NT2/D1 (cell line): Measurements from ENCODE around the gene LMBRD2.

ENCODE experiments used
- DNase-seq: peaks from one replicate; pipeline ENCODE4 v3.0.0-alpha.2; 2011; ENCODE audit warnings: low read depth, low spot score
- H3K27me3 ChIP-seq: 2 replicates; pipeline ENCODE4 v1.6.0; 2011; ENCODE audit warnings: mild to moderate bottlenecking; ENCODE audit not compliant: insufficient read length, insufficient read depth
- H3K36me3 ChIP-seq: 2 replicates; pipeline ENCODE4 v1.6.1; 2011; ENCODE audit warnings: mild to moderate bottlenecking, low read length, mixed read lengths; ENCODE audit not compliant: insufficient read depth, insufficient read length
- H3K4me1 ChIP-seq: 2 replicates; pipeline ENCODE4 v1.5.1; 2011; ENCODE audit not compliant: insufficient read depth, insufficient read length
- H3K4me3 ChIP-seq: 2 replicates; pipeline ENCODE4 v1.5.1; 2011; ENCODE audit warnings: low read depth; ENCODE audit not compliant: insufficient read length
- H3K9ac ChIP-seq: 2 replicates; pipeline ENCODE4 v1.6.0; 2011; ENCODE audit warnings: low read depth; ENCODE audit not compliant: insufficient read length
- H3K9me3 ChIP-seq: 2 replicates; pipeline ENCODE4 v1.5.1; 2011; ENCODE audit warnings: mild to moderate bottlenecking, low read length; ENCODE audit not compliant: insufficient read depth
- SUZ12 ChIP-seq: IDR thresholded peaks from 2 replicates; pipeline ENCODE4 v1.6.1; 2011; ENCODE audit not compliant: insufficient read length, insufficient read depth; ENCODE audit errors: extremely low read depth
- YY1 ChIP-seq: IDR thresholded peaks from 2 replicates; pipeline ENCODE4 v1.6.1; 2011; ENCODE audit not compliant: insufficient read length, insufficient read depth
- ZNF274 ChIP-seq: IDR thresholded peaks from 2 replicates; pipeline ENCODE4 v1.6.1; 2011; ENCODE audit warnings: mild to moderate bottlenecking, low read depth, low read length

The LMBRD2 gene

GRCh38 chr5:36070687-36071571 is 80.8 kb downstream of the LMBRD2 start:
- no peak overlapping the region for H3K4me3 ChIP-seq

GRCh38 chr5:36068751-36069281 is 82.9 kb downstream of the LMBRD2 start:
- Histone ChIP-seq H3K4me1 (no peaks in the 10 kb centered on the region), H3K9me3 (no peaks in the 10 kb centered on the region), H3K9ac (no peak overlapping the region), H3K36me3 (no peaks in the 10 kb centered on the region), H3K4me3 (no peak overlapping the region), H3K27me3 (no peaks in the 10 kb centered on the region)
- TF ChIP-seq ZNF274, result no peak
- no peak for TF ChIP-seq YY1
- no peak for DNase-seq

More at GRCh38 chr5:36070687-36071571, 80.8 kb downstream of the LMBRD2 start:
- TF ChIP-seq ZNF274 (no peak), SUZ12 (no peak), YY1 (no peak)
- Histone ChIP-seq H3K9ac (no peak overlapping the region), H3K9me3 (no peaks in the 10 kb centered on the region), H3K36me3 (no peaks in the 10 kb centered on the region), H3K4me1 (no peaks in the 10 kb centered on the region), H3K27me3 (no peaks in the 10 kb centered on the region)
- no peak for DNase-seq

DNA sequence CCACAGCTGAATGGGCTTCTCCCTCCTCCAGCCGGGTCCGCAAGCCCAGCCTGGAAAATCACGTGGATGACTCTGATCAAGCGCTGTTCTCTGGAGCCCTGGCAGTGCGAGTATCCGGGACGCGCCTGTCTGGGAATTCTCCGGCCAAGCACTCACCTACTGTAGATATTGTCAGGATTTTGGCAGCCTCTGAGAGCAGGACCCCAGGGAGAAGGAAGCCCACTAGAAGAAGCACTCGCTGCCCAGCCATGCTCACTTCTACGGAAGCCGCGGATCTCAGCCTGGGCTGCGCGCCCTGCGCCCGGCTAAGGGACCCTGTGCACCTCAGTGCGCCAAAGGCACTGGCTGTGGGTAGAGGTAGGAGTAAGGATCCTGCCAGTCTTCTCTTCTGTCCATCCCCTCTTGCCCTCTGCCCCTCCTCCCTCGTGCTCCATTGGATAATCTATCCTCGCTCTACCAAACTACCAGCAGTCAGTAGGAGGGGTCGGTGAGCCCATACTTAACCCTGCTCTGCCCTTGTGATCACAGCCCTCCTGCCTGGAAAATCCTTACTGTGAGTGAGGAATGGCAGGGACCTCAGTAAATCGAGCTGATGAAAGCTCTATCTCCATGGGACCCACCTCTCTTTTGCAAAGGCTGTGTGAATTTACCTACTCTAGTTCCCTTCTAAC is 85.0 kb downstream of the LMBRD2 start, which contains the start of gene UGT3A2:
UGT3A2 (minus strand) TSS at position 343 of the 671 bp plus-strand sequence; CDS start at position 250, 93 bp downstream.
- peak within 1 kb of the TSS; percentile 60 for H3K4me3 ChIP-seq
- H3K4me1 ChIP-seq, result no peaks in the 10 kb centered on the region
- H3K27me3 ChIP-seq, result no peaks in the 10 kb centered on the region
- no peaks in the 10 kb centered on the region for H3K9me3 ChIP-seq
- H3K9ac ChIP-seq, result peak within 1 kb of the TSS; percentile 76
- DNase-seq, result no peak
- no peaks in the 10 kb centered on the region for H3K36me3 ChIP-seq
- no peak for TF ChIP-seq ZNF274
- TF ChIP-seq YY1, result no peak
- no peak for TF ChIP-seq SUZ12

DNA sequence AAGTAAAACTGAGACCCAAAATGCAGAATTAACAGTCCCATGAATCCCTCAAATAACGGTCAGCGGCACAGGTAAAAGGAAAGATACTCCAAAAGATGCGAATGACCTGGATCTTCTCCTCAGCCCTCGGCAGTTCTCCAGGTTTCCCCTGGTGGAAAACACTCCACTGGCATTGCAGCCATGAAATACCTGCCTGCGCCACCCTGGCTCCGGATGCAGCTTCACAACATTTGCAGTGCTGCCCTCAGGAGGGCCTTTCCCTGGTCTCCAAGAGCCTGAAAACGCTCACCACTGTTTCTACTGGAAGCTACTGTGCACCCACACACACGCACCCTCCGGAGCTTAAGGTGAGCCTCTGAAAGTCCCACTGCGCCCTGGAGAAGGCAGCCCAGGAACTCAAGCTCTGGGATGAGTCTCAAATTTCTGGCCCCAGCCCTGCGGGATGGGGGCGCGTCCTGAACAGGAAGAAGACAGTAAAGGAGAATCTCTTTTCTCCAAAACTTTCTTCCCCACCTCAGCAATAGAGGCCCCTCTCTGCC is 85.6 kb downstream of the LMBRD2 start:
- no peaks in the 10 kb centered on the region for H3K4me1 ChIP-seq
- no peaks in the 10 kb centered on the region for H3K36me3 ChIP-seq
- peak overlapping the region; percentile 60 for H3K4me3 ChIP-seq
- DNase-seq, result no peak
- peak overlapping the region; percentile 76 for H3K9ac ChIP-seq
- no peak for TF ChIP-seq ZNF274
- no peak for TF ChIP-seq SUZ12
- no peak for TF ChIP-seq YY1
- H3K27me3 ChIP-seq, result no peaks in the 10 kb centered on the region
- no peaks in the 10 kb centered on the region for H3K9me3 ChIP-seq

DNA sequence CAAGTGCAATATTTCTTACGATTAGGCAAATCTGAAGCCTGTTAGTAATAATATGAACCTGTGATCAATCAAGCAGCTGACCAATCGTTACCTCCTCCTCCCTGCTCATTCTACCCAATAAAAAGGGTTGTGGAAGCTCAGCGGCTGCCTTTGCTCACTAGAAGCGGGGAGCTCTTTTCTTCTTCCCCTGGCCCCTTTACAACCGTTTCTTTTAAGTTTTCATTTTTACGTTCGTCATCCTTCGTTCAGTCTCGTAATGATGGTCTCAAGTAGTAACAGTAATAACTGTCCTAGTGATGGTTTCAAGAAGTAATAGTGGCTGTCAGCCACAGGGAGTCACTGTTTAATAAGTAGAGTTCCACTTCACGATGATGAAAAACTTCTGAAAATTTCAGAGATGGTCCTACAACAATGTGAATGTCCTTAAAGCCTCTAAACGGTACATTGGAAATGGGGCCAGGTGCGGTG is 91.2 kb downstream of the LMBRD2 start:
- Histone ChIP-seq H3K9ac (no peak overlapping the region), H3K27me3 (no peaks in the 10 kb centered on the region), H3K4me1 (no peaks in the 10 kb centered on the region), H3K4me3 (no peak overlapping the region), H3K36me3 (no peaks in the 10 kb centered on the region), H3K9me3 (no peaks in the 10 kb centered on the region)
- TF ChIP-seq YY1, result no peak
- no peak for TF ChIP-seq SUZ12
- no peak for DNase-seq

- no peak for TF ChIP-seq SUZ12
- H3K9ac ChIP-seq, result no peak overlapping the region
- H3K27me3 ChIP-seq, result no peaks in the 10 kb centered on the region
- H3K4me1 ChIP-seq, result no peaks in the 10 kb centered on the region
- H3K9me3 ChIP-seq, result no peaks in the 10 kb centered on the region
- no peak for DNase-seq
- H3K36me3 ChIP-seq, result no peaks in the 10 kb centered on the region
- no peak overlapping the region for H3K4me3 ChIP-seq
These were observed 91.9 kb downstream of the LMBRD2 start for GRCh38 chr5:36059571-36060419.
